ENCODE data around the gene VOPP1.
"Not testable (repeated sequence)": the region's sequence is repeated elsewhere in the genome, so short reads cannot be mapped to it uniquely, and the experiment has no call there.

Gene VOPP1

DNA sequence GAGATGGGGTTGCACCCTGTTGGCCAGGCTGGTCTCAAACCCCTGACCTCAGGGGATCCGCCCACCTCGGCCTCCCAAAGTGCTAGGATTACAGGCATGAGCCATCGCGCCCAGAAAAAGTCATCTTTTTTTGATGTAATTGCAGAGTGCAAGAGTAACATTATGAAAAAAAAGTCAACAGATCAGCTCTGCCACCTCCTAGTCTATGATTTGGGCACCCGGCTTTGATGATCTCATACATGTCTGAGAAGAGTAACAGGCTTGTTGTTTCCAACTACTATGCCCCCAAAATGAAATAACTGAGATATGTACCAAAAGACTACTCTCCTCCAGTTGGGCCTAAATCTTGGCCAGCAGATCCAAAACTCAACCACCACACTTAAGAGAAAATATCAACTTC lies 40.8 kb downstream of the VOPP1 start:
- no peak for DNase-seq

DNA sequence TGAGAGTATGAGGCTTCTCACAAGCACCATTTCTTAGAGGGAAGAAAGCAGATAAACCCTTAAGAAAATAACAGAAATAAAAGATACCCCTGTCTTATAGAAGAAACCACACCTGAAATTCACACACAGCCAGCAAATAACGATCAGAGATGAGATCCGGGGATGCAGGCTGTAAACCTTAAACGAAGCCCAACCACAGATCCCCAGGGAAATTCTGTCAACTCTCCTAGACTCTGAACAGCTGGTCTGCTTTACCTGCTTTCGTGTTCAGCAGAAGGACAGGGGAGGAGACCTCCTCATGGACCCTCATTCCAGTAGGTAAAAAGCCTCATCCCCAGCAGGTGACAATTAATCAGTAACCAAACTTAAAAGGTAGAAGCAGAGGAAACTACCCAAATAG lies 45.0 kb downstream of the VOPP1 start:
- no peak for DNase-seq

DNA sequence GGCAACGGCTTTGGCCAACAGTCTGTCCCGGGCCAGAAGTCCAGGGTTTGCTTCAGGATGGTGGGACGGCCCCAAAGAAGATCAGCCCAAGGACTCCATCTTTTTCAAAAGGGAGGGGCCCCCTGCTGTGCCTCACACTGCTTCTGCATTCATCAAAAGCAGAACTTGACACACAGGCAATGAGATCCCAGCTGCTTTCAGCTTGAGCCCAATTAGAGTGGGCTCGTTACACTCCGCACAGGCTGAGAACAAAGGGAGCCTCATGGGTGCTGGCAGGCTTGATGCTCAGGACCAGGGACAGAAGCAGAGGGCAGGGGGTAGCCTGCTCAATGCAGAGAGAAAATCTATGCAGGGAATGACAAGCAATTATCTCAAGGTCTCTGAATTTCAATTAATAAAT lies 45.5 kb downstream of the VOPP1 start:
- no peak for DNase-seq

DNA sequence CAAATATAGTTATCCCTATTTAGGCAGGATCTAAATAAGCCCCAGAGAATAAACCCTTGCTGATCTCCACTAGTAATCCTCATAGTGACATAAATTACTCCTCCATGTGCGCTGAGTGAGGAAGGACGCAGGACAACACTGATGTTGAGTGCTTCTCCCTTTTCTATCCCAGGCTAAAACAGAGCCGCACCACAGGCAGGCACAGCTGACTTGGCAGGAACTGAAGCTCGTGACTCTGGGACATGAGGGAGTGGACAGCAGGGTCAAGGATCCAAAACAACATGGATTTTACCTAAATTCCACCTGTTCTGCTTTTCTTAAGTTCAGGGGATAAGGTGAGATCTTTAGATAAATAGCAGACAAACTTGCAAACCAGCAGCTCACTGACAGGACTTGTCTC lies 46.0 kb downstream of the VOPP1 start:
- no peak for DNase-seq

DNA sequence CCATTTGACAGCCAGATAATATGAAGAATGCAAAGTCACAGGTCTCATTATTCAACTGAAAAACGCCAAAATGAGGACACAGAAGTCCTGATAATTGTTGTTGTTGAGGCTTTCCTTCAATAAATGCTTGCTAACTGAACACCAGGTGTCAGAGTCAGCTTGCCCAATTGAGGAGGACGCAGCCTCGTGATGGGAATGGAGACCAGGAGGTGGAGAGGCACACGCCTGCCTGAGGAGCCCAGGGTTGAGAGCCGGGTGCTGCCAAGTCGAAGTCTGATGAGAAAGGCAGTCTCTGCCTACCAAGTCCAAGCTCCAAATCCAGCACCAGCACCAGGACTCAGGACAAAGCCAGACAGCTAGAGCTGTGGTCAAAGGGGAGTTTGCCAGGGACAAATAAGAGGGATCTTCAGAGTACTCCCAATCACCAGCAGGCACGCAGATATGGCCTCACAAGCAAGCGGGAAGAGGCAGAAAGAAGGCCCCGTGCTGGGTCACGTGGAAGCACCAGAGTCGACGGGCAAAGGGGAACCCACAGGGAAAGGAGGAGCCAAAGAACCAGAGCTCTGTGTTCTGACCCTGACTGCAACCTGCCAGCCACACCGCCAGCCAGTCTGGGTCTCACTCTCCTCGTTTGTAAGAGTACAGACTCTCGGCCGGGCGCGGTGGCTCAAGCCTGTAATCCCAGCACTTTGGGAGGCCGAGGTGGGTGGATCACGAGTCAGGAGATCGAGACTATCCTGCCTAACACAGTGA lies 47.6 kb downstream of the VOPP1 start:
- DNase-seq = no peak

DNA sequence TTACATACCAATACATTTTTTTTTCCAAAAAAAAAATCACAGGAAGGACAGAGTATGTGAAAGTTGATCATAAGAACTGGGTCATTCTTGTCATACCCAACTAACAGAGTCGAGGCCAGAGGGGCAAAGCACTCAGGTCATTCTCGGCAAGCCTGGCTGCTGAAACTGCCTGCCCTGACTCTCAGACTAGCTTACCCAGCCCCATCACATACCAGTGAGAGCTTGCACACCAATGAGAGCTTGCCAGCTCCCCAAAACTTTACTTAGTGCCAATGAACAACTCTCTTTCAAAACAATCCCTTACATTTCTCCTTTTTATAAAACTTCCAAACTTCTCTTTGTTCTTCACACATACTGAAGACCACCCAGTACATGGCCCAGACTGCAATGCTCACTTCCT lies 48.9 kb downstream of the VOPP1 start:
- DNase-seq = no peak

DNA sequence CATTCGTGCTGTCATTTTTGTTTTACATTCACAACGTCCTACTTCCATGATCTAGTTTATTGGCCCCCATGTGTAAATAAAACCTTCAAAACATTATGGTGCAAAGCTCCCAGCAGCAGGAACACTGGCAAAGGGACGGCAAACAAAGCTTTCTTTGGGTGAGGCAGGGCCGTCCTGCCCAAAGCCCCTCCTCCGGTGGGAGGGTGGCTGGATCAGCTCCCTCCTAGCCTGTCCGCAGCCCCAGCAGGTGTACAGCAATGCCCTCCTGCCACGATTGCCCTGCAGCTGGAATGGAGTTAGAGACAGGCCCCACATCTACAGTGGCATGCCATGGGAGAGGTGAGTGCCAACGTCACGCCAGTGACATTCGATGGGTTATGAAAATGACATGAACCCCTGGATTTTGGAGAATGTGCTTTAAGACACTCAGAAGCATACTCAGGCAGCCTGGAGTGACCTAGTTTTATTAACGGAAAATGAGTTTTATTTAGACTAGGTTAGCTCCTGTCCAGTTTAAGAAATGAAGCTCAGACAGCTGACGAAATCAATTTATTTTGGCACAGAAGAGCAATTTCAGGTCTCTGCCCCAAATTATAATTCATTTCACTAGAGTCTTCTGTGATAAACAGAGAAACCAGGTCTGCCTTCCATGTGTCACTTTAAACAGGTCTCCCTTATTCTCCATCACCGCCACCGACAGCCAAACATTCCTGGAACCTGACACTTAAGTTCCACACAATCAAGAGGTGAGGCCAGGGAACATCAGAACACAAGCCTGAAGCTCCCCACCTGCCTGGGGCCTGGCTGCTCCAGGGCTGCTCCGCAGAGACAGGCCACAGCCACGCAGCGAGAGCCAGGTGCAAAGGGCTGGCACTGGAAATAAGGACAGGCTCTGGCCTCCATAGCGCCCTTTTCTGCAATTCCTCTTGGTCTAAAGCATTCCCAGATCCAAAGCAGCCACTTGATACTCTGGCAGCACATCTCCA lies 50.1 kb downstream of the VOPP1 start:
- DNase-seq = no peak

DNA sequence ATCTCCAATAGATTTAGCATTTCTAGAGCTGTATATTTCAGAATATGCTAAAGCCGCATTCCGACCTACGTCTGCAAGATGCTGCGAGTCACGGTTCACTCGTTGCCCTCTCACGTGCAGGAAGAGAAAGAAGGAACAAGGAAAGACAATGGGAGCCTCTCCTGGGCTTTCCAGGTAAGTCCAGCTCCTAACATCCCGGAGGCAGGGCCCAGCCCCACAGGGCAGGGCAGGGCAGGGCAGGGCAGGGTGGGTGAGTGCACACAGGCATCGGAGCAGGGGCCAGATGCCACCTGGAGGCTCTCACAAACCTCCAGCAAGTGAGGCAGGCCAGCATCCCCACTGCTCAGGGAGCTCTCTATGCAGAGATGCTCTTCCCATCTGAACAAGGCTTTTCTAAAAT lies 50.8 kb downstream of the VOPP1 start:
- no peak for DNase-seq

DNA sequence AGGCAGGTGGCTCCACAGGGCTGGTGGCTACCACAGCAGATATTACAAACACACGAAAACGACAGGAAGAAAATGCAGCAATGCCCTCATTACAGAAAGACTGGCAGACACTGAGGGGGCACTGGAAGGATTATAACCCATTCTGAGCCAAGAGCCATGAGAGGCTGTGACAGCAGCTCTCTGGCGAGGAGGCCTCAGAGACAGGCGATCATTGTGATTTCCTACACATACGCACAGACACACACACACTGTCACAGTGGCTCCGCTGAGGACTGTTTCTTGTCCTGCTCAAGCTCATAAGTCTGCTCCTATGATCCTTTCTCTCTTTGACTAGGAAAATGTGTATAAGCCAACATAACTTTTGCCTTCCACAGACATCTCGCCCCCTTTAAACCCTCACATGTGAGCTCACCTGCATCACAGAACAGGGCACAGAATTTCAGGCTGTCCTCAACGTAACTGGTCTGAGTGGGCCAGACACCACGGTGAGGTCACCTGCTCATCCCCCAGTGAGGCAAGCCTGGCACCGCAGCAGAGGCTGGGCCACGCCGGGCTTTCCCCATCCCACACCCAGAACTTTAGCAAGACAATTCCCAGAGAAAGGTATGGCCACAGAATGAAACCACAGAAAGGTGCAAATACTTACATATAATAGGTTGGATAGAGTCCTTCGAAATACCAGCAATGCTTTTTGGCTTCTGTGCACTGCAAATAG lies 51.7 kb downstream of the VOPP1 start:
- no peak for DNase-seq

DNA sequence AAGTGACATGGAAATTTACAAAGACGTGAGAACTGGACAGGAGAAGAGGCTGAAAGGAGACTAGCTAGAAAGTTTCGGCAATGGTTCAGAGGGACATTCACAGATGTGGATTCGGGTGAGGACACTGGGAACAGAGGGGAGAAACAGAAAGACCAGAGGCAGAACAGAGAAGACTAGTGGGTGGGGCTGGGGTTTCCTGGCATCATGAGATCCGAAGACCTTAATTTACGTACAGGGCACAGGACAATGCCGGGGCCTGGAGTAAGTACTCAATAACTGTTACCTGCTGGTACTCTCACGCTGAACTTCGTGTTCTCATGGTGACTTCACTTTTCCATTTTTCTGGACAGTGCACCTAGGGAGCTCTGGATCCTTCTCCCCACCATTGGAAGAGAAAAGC lies 53.5 kb downstream of the VOPP1 start:
- DNase-seq = no peak

DNA sequence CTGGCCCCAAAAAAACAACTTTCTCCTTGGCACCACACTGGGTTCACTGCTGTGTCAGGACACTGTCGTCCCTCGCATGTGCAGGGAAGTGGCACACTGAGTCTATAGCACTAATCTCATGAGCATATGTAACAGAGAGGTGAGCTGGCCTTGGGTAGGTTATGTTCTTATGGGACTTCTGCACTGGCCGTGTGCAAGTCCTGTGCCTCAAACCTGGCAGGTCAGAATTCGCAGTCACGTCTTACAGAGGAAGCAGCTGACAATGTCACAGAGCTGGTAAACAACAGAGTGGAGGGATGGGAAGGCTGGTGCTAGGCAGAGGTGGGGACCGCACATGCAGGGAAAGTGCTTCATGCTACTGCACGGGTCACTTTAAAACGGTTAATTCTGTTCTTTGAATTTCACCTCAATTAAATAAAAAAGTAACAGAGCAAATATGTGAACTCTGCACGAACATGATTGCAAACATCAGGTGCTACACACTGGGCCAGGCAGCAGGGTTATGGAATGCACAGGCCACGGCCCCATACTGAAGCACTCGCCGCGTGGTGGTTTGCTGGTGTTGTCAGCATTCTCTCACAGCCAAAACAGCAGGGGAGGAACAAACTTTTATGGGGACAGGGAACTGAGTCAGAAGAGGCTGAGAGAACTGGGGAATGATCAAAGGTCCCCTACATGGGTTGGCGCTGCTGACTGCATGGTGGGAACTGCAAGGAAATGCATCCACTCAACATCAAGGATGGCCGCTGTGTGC lies 54.2 kb downstream of the VOPP1 start:
- DNase-seq = no peak

DNA sequence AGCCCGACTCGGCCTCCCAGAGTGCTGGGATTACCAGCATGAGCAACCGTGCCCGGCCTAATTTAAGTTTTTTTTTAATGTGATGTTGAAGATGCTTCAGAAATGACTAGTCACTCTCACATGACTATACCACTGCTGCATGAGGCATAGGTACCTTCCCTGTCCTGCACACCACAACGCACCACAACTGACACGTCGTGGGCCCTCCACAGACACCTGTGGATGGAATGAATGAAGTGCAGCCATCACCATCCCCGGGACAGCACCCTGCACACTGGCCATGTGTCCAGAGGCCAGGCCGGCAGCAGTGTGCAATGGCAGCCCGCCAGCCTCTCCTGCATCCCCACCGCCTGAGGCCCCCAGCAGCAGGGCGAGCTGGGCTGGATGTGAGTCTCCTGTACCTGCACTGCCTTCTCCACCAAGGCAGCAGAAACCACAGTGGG lies 55.1 kb downstream of the VOPP1 start:
- no peak for DNase-seq

DNA sequence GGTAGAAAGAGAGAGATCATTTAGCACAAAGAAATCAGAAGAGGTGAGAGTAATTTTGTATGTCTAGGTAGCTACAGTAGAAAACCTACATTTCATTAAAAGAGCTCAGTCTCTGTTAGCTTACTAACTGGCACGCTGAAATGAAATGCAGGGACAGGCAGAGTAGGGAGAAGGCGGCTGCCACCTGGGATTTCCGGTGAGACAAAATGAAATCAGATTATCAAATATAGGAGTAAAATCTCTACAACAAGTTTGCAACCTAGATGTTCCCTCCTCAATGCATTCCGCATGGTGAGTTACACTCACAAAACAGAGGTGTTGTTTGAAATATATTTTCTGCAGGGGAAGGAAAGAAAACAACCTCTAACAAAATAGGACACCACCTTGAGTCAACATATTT lies 55.9 kb downstream of the VOPP1 start:
- DNase-seq = no peak

DNA sequence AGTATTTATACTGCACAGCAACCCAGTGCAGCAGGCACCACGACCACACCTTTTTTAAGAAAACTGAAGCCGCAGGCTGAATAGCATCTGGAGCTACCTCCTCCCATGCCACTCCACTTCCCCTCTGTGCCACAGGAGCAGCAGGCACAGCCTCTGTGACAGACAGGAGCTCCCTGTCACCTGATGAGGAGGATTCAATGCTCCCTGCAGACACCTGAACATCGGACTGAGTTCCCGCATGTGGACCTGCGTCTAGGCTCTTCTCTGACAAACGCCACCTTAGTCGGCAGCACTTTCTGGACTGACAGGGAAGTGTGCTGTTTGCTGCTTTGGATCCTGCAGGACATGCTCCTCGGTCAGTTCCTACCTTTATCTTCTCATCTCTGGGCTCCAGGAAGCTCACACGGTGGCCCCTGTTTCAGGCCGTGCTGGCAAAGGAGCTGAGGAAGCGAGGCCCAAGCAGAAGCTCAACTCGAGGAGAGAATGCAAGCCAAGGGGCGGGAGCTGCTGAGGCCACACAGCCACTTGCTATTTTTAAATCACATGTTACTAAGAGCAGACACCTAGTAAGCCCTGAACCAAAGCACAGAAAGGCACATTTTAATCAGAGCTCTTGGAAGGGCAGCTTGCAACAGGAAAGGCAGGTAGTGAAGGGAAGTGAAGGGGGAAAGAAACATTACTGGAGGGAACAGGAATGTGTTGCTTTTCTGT lies 56.6 kb downstream of the VOPP1 start:
- peak; percentile 54 for DNase-seq

DNA sequence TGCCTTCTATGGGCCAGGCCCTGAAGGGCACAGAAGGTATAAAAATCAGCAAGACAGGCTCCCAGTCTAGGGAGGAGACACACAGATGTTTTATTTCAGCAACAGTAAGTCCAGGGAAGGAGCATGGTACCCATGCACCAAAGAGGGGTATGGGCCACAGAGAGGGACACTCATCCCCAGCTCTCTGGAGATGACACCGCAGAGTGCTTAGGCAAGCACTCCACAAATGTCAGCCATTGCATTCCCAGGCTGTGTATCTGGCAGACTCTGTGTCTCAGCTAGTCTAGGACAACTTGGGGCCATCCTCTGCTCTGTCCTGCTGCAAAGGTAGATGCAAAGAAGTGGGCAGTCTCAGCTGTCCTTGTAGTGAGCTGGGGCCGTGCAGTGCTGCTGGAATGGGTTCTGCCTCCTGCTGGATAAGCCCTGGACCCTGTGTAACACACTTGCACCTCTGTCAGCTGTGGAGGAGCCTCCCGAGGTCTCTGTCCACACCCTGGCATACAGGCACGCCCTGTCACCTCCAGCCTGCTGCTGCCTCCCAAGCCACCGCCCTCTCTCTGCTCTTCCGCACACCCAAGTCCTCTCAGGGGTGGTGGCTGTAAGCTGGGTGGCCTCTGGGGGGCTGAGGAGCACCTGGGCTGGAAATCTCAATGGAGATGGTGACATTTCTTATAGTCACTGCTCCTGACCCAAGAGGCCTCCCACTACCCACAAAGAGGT lies 57.6 kb downstream of the VOPP1 start:
- DNase-seq = no peak

DNA sequence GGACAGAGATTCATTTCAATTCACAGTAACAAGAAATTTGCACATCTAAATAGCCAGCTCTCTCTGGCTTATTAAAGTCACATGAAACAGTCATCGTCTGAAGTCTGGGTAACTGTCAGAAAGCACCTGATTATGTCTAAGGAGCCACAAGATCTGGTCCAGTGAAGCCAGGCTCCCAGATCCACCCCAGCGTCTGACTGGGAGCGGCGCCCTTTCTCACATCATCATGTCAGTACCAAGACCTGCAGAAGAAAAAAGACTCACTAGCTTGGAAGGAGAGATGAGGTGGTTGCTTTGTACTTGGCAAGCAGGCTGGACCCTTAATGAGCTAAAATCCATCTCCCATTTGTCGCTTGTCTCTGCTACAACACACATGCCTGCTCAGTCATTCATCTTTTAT lies 58.4 kb downstream of the VOPP1 start:
- DNase-seq = no peak

DNA sequence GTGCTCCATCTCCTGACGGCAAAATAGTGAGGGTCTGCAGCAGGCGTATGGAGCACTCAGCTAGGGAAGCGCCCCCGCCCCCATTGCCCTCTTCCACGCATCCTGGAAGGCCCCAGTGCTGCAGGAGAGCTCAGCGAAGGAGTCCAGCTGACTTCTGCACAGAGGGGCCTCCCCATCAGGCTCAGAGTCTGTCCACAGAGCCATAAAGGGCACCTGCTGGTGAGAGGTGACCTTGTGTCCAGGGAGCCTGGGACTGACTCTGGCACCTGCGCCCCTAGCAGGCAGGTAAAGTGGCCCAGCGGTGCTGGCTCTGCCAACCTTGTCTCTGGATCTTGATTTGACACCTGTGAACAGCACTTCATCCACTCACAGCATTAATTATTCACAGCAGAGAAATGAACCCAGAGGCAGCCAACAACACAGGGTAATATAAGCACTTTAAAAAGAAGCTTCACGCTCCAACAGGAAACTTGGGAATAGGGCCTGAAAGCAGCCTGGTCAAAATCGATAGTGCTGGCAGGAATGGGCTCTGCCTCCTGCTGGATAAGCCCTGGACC lies 59.6 kb downstream of the VOPP1 start:
- no peak for DNase-seq

DNA sequence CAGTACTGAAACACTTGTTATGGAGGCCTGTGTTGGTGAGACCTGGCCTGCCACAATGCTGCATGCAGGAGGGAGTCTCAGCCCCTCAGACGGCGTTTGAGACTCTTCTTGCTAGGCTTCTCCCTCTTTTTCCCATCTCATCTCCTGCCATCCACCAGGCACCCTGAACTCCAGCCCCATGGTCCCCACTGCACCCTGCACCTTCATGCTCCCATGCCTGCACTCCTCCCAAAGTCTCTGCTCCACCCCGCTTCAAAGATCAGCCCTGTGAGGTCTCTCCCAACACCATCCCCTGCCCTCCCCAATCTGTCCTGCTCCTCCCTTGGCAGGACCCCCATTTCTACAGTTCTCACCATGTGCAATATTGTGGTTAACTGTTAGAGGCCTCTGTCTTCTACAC lies 61.7 kb downstream of the VOPP1 start:
- no peak for DNase-seq

DNA sequence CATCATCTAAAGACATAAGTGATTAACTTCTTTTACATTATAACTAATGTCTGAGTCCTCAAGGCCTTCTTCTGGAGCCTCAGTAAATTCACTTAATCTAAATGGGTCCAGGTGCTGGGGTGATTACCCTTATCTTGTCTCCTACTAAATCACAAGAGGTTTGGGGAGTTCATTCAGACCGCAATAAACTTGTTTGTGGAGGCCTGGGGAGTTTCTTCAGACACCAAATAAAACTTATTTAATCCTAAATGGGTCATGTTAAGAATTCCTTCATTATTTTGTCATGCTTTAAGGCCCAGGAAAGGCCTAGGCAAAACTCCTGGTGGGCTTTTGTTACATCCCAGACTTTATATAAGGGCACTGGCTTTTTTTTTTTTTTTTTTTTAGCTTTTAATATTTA lies 62.1 kb downstream of the VOPP1 start:
- DNase-seq = not testable (repeated sequence)

DNA sequence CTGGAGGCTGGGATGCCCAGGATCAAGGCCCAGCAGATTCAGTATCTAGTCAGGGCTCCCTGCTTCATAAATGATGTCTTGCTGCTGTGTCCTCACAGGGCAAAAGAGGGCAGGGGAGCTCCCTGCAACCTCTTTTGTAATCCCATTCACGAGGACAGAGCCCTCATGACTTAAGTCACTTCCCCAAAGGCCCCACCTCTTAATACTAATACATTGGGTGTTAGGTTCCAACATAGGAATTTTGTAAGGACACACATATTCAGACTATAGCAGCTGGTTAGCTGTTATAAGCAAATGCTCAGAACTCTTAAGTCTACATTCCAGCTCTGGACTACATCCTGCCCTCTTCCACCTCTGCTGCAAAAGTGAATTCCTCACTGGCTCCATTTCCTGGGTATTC lies 63.0 kb downstream of the VOPP1 start:
- no peak for DNase-seq
